Measurements from ENCODE around the gene TJP2.
"Not testable (repeated sequence)": the region's sequence is repeated elsewhere in the genome, so short reads cannot be mapped to it uniquely, and the experiment has no call there.

TJP2 gene

GRCh38 chr9:69297300-69297980 lies 123.4 kb downstream of the TJP2 start:
- DNase-seq = no peak

- no peak for DNase-seq
Measured at GRCh38 chr9:69299315-69299714, 125.2 kb downstream of the TJP2 start.

DNA sequence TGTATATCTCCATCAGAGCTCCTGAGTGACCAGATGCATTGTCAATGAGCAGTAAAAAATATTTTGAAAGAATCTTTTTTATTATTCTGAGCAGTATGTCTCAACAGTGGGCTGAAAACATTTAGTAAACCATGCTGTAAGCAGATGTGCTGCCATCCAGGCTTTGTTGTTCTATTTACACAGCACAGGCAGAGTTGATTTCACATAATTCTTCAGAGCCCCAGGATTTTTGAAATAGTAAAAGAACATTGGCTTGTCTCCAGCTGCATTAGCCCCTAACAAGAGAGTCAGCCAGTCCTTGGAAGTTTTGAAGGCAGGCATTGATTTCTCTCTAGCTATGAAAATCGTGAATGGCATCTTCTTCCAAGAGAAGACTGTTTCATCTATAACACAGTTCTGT lies 125.7 kb downstream of the TJP2 start:
- no peak for DNase-seq

- no peak for DNase-seq
Measured at GRCh38 chr9:69303331-69303730, 129.3 kb downstream of the TJP2 start.

GRCh38 chr9:69306895-69307445 lies 132.9 kb downstream of the TJP2 start:
- not testable (repeated sequence) for DNase-seq

GRCh38 chr9:69307446-69308205 lies 133.5 kb downstream of the TJP2 start:
- peak; percentile 79 for DNase-seq

DNA sequence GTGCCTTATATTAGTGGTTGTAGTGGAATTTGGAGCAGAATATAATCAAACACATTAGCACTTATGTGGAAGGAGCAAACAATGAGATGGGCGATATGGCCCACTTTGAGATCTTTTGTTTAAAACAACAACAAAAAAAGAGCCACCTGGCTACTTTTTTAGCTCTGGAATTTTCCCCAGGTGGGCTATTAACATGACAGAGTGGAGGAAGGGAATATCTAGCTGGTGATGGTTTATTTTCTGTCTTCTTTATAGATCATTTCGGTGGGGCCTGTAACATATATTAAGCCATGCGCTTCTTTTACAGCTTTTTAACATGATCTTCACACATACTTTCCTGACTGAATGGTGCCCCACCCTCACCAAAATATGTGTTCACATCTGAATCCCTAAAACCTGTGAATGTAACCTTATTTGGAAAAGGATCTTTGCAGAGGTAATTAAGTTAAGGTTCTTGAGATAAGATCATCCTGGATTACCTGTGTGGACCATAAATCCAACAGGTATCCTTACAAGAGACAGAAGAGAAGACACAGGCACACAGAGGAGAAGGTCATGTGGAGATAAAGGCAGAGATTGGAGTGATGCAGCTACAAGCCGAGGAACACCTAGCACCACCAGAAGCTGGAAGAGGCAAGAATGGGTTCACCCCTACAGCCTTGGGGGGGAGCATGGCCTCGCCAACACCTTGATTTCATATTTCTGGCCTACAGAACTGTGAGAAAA lies 134.3 kb downstream of the TJP2 start:
- no peak for DNase-seq

- no peak for DNase-seq
Measured at GRCh38 chr9:69313175-69313574, 139.1 kb downstream of the TJP2 start.

- DNase-seq = no peak
Measured at GRCh38 chr9:69314547-69314946, 140.5 kb downstream of the TJP2 start.

- no peak for DNase-seq
Measured at GRCh38 chr9:69317081-69317480, 143.0 kb downstream of the TJP2 start.

- no peak for DNase-seq
Measured at GRCh38 chr9:69317894-69318293, 143.8 kb downstream of the TJP2 start.

DNA sequence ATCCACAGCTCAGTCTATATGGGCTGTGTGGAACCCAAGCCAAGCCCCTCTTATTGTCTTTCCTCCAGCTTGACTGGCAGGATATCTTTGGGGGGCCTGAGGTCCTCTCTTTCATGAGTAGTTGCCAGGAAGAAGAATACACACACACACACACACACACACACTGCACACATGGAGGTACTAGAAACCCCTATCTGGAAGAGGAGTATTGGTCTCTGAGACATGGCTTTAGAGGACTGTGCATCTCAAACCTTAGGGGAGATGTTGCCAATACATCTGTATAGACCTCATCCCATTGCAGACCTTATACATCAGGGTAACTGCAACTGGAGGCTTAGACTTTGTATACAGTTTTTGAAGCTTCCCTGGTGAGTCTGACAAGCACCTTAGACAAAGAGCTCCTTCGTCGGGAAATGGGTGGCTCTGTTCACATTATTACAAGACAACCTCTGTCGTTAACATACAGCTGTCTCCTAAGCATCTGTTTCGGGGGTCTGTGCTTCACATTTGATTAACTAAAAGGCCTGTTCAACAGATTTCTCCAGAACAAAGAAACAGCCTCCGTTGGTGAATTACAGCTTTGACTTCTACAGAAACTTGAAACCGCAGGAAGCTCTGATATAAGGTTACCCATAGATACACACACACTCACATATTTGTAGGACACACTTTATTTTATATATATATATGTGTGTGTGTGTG lies 145.4 kb downstream of the TJP2 start:
- DNase-seq = no peak

- DNase-seq = no peak
Measured at GRCh38 chr9:69322256-69322655, 148.2 kb downstream of the TJP2 start.

DNA sequence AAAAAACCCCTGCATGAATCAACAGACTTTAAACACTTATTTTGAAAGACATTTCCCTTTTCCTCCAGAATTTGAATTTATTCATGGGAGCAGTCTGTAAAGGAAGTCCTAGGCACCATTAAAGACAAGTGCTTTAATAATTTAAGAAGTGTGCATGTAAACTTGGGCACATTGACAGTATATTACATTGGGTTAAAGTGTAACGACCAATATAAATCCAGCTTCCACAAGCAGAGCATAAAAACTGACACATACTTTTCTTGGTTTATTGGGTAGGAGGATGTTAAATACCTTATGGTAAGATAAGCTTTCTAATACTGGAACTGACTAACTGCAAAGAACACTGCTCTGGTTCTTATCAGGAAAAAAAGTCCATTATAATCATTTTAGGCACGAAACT lies 149.8 kb downstream of the TJP2 start:
- no peak for DNase-seq
